Globus pallidus (tissue), 1 donor: ENCODE measurements around the gene VCAN.

Source experiments
- DNase-seq: peaks from one replicate; pipeline ENCODE4 v3.0.0-alpha.2; 2015; ENCODE audit warnings: low spot score

The VCAN gene

DNA sequence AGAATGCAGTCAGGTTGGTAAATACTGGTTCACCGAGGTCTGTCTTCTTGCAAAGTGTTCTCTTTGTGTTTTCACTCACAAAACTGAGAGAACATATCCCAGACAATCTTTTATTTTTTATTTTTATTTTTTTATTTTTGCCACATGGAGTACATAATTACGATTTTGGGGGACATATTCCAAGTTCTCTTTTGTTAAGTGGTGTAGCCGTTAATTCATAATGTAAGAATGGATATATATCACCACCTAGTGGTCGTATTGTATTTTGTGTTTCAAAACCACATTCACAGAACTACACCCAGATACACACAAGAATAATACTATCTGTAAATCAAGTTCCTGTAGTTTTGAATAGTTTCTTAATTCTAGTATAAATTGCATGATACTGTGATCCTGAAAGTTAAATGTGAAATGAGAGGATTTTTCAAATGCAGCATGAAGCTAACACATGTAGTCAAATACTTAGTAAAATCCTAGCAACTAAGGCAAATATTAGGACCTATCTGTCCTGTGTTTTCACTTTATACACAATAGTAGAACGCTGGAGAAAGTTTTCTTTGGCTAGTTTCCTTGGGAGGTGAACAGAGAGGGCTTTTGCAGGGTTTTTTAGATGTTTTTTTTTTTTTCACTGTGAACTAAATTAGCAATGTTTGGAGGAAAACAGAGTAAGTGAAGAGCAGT, 92.7 kb downstream of the VCAN start:
- peak; percentile 76 for DNase-seq

DNA sequence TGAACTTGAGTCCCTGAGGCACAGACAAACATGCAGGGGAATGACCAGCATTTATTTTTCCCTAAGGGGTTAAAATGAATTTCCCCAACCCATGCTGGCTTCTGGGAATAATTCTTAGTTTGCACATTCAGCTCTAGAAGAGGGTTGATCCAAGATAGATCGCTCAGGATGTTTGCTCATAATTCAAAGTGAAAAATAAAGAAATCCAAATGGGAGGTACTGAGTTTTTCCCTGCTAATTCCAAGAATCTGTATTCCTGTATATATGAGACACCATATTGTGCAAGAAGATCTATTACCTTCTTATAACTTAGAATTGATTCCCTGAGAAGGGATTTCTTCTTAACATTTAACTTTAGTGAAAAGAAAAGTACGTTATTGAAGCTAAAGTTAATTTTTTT, 96.2 kb downstream of the VCAN start:
- no peak for DNase-seq

DNA sequence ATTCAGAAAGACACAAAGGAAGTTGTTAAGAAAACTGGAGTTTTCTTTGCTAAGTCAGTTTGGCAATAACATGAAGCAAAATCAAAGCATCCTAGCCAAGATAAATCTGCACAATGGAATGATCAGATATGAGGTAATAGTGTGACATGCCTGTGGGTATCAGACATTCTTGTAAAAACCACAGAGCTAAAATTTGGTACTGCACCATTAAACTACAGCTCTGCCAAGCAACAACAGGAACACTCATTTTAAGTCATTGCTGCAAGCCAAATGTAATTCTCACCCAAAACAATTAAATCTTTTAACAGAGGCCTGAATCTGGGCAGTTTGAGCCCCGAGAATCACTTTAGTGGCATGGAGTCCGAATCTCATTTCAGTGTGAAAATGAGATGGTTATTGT, 96.6 kb downstream of the VCAN start:
- no peak for DNase-seq

DNA sequence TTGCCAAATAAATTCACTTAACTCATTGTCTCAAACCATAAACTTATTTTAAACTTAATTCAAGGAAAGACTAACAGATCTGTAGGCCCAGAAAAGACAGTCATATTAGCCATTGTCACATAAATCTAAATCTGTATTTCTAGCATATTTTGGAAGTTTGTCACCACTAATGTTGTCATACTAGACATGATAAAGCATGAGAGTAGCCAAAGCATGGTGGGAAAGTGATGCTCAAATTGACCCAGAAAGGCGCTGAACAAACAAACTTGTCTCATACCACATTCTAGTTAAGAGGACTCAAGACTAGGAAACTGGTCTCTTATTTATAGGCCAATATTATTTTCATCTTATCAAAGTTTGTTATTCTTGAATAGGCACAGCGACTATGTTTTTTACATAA, 99.4 kb downstream of the VCAN start:
- no peak for DNase-seq

DNA sequence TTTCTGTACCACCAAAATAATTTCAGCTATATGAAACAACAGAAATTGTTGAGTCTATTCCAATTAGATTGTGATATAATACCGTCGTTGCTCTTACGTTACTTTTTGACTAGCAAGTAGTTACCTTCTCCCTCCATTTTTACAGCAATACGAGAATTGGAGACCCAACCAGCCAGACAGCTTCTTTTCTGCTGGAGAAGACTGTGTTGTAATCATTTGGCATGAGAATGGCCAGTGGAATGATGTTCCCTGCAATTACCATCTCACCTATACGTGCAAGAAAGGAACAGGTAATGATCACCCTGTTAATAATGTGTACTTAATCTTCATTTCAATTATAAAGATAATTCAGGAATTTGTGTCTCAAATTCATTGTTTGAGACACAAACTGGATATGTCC, 100.7 kb downstream of the VCAN start:
- DNase-seq = no peak

DNA sequence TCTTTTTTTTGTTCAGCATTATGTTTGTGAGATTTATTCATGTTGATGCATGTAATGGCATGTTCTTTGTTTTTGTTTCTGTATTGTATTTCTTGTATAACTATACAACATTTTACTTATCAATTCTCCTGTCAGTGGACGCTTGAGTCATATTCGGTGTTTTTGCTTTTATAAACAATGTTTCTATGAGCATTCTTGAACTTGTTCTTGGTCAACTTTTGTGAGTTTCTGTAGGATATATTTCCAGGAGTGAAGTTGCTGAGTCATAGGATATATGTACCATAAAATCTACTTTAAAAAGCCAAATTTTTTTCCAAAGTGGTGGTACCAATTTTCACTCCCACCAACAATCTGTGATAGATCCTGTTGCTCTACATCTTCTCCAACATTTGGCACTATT, 104.8 kb downstream of the VCAN start:
- no peak for DNase-seq

DNA sequence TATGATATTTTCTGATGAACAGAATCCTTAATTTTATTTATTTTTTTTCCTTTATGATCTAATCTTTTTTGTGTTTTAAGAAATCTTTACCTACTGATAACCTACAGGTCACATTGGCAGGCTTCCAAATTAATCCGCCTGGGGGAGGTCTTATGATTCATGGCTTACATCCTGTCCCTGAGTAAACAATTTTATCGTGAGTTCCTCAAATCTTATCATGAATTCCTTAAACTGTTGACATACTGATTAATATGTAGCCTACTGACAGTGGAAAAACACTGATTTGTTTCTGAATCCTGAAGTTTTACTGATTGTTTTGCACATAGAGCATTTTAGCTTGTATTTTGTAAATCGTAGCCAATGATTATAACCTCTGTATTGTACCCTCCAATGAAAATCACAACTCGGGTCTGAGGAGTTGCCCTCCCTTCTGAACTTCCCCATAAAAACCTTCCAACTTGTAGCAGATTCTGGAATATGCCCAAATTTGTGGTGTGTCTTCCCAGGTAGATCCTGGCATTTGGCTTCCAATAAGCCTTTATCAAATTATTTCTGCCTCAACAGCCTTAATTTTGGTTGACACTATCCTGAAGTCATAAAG, 105.6 kb downstream of the VCAN start:
- DNase-seq = no peak

DNA sequence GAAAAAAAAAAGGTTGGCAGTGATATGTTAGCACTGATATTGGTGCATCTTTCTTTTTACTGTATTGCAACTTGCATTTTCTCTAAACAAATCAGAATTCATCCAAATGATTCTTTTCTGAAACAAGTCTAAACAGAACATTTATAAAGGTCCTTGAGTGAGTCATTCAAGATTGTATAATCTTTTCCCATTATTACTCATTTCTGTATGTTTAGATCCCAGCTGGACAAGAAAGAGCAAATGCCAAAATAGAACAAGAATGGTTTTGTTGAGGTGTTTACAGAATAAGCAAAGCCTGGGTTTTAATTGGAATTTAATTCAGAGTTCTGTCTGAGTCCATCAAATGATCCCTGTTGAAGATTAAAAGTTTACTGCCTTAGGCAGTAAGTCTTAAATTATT, 112.3 kb downstream of the VCAN start:
- no peak for DNase-seq

DNA sequence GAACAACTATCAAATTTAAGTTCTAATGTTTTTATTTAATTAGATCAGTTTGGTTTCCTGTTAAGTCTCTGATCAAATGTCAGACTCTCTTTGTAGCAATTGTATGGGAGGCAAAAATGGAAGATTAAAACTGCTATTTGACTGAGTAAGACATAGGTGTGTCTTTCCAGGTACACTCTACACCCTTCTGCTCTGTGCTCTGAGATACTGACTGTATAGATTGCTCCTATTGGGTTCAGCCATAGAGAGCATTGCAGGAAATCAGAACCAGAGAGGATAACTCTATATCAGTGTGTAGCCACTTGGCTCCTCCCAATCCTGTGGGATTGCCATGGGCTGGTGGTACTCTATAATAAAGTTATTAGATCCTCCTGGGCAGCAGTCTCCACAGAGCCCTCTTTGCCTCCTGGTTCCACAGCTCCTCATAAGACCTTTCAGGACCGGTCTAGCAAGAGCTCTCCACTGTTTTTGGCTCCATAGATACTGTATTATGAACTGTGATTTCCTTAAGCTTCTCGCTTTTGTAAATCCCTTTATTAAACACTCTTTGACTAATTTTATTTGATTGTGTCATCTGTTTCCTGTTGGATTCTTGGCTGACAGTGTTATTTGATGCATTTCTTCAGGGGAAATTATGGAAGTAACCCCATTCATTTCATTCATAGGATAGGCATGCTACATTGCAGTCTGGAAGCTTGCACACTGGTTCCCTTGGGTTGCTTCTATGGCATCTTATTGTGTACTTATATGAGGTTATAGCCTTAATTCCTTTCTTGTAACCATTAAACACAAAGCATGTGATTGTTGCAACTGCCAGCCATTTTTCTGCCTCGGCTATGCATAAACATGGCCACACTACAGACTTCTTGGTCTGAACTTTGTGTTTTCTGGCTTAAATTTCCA, 115.6 kb downstream of the VCAN start:
- DNase-seq = no peak

DNA sequence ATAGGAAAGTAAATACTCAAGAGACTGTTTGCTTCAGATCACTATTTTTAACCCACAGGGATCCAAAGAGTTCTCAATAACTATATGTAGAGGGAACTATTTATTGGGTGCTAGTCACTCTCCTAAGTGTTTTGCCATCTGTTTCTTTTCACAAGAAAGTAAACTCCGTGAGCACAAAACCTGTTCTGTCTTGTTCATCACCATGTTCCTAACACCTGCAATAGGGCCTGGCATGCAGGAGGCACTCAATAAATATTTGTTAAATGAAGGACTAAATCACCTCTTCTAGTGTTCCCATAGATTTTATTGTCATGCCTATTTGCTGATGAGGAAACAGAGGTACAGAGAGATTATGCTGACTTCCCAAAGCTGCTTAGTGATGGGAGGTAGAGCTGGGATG, 118.2 kb downstream of the VCAN start:
- DNase-seq = no peak

DNA sequence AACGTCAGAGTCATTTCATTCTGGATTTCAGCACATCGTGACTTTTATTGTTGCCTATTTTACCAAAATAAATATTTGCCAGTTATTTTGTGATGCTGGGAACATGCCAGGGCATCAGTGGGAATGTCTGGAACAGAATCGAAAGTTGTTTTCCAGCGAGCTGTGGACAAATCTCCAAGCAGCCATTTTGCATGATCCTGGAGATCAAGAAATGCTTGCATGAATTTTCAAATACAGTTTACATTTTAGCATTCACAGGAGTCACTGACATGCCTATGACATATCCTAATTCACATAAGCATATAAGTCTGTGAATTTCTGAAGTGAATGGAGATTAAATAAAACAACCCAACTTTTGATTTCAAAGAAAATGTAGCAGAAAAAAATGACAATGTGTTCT, 119.4 kb downstream of the VCAN start:
- DNase-seq = no peak

DNA sequence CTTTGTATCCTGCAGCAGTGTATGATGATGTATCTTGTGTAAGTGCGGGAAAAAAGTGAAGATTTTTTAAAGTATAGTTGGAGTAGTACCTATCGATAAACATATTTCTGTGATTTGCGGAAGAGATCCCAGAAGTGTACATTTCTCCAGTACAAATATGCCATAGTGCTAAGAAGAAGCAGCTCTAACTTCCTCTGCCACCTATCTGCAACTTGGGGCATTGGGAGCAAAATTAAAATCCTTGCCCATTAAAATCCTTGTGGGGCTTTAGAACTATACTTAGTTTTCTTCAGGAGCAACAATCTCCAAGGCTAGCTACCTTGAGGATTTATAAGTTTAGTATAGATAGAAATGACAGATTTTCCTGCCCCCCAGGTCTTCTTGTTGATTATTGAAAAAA, 123.7 kb downstream of the VCAN start:
- no peak for DNase-seq

DNA sequence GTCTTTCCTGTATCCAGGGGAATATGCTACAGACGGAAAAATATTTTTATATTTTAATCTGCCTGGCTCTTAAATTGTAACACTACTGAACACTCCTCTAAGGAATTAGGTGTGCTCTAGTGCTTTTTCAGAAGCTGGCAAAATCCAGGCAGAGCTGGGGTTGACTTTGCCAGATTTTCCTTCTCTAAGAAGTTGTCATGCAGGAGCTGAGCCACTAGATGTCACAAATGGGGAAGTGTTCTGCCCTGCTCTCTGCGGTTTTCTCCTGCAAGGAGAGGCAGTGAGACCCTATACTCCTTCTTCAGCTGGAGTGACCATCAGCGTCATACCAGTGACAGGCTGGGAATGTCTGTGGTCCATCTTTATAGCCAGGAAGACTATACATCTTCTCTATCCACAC, 136.6 kb downstream of the VCAN start:
- DNase-seq = peak; percentile 49

DNA sequence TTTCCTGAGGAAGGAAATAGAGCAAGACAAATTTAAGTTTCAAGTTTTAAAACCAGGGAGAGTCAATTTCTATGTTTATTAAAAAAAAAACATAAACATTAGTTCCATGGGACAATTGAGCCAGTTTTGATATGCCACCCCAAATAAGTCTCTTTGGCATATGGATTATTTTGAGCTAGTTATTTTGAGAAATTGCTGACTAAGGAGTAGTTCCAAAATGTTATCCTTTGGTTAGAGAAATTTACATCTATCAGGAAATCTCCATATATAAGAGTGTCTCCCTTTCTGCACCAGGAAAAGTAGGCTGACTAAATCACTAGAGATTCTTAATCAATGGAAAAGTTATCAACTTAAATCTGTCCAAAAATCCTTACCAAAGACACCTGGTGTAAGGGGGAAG, 143.3 kb downstream of the VCAN start:
- no peak for DNase-seq

DNA sequence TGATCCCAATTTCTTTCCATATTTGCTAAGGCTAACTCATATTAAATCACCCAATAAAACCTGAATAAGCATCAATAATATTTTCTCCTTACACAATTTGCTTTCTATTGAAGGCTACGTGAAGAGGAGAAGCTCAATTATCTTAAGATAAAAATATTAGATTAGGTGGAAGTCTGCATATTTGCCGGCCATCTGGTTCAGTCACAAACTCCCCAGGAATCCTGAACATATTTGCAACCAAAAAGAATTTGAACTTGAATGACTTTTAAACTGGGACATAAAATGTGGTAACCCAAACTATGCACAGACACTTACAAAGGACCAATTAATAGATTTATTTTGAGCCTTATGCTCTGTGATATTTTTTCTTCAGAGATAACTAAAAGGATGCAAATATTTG, 156.8 kb downstream of the VCAN start:
- DNase-seq = no peak
